ENCODE measurements around the gene ABCA4. TPM values are rescaled to one million over a fixed set of nuclear protein-coding genes. Genes with fewer than 3 reads are reported as not detected.

Gene ABCA4
- total RNA-seq, 2 experiments from 2014 or later: not detected

DNA sequence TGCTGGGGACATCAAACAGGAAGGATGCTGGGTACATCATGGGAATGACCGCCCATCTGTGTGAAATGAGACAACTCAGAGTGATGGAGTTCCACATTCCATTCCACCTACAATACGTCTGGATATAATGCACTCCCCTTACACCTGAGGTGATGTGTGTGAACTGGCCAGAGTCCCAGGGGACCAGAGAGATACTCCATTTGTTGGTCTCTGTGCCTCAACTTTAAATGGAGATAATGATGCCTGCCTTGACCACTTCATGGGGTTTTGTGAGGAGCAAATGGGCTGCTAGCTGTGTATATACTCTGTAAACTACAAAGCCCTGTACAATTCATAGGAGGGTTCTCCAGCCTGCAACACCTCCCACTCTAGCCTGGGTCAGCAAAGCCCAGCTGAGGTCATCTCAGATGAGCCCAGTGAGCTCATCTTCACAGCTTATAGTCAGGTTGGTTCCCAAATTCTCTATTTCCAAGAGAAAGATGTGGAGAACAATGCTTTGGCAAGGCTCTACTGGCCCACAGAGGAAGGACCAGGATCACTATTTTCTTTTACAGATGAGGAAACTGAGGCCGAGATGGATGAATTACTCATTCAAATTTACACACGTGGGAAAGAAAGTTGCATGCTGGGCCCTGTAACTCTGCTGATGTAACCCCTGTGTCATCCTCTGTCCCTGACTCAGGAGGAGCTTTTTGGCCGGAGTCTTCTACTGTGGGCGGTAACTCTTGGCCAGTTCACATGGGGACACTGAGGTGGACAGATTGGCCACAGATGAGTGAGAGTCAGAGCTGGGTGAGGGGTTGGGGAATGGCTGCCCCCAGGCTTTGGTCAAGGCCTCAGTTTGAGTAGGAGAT lies 106.1 kb downstream of the ABCA4 start:
- H3K9me3 Mint-ChIP-seq (ENCODE audit: insufficient read depth): no peaks in the 10 kb centered on the region
- CTCF ChIA-PET: interaction anchor here (0.9 to 3.4 kb wide), 3 partner anchors 25 to 449 kb away, joined by 3 to 19 read pairs (median 5); no protein-coding TSS in a partner anchor
- POLR2A ChIA-PET: no interaction called here
- no peak overlapping the region for H3K4me3 Mint-ChIP-seq
- no peak for ATAC-seq
- no peaks in the 10 kb centered on the region for H3K36me3 Mint-ChIP-seq (ENCODE audit: low read depth)
- peaks cover 21% of the 10 kb centered on the region for H3K4me1 Mint-ChIP-seq (ENCODE audit: low read depth)
- no peak for DNase-seq
- H3K27ac Mint-ChIP-seq: no peak overlapping the region
- peaks cover 8% of the 10 kb centered on the region for H3K27me3 Mint-ChIP-seq (ENCODE audit: low read depth)

DNA sequence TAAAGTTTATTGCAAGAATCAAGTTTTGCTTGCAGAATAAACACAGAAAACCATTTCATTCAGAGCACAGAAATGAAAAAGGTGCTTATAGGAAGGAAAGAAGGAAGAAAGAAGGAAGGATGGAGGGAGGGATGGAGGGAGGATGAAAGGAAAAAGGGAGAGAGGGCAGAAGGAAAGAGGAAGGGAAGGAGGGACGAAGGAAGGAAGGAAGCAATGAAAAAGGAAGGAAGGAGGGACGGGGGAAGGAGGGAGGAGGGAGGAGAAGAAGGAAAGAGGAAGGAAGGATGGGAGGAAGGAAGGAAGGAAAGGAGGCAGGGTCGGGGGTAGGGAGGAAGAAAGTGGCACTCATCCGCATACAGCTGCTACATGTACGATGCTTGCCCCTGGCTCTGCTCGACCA lies 106.9 kb downstream of the ABCA4 start:
- Mint-ChIP-seq H3K27me3 (ENCODE audit: low read depth) (peaks cover 8% of the 10 kb centered on the region), H3K36me3 (ENCODE audit: low read depth) (no peaks in the 10 kb centered on the region), H3K4me1 (ENCODE audit: low read depth) (peaks cover 21% of the 10 kb centered on the region), H3K27ac (no peak overlapping the region), H3K9me3 (ENCODE audit: insufficient read depth) (no peaks in the 10 kb centered on the region), H3K4me3 (no peak overlapping the region)
- POLR2A ChIA-PET: no interaction called here
- ATAC-seq: no peak
- no peak for DNase-seq
- CTCF ChIA-PET: interaction anchor here (1.6 kb wide), 1 partner anchor 25 kb away, joined by 4 read pairs; no protein-coding TSS in a partner anchor

DNA sequence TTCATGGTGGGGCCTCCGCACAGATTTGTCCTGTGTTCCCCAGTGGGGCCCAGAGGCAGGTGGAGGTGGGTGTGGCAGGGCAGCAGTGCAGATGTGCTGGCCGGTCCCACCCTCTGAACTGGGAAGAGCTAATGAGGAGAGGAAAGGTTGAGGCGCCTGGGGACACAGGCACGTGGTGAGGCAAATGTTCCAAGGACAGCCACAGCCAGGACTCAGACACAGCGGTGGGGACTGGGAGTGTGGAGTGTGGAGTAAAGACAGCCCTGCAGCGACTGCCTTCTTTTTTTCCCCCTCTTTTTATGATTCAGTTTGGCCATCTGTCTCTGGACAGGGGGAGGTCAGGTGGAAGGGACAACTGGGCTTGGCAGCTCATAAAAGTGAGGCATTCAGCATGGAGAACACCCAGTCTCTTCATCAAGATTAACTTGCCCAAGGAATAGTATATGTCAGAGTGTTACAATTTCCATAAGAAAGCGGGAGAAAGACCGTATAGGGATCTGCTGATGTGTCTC lies 107.5 kb downstream of the ABCA4 start:
- ChIA-PET CTCF (interaction anchor here (1.4 to 1.6 kb wide), 2 partner anchors 13 to 26 kb away, joined by 3 to 4 read pairs; no protein-coding TSS in a partner anchor), POLR2A (no interaction called here)
- DNase-seq (no peak), ATAC-seq (no peak)
- Mint-ChIP-seq H3K4me1 (ENCODE audit: low read depth) (peaks cover 21% of the 10 kb centered on the region), H3K9me3 (ENCODE audit: insufficient read depth) (no peaks in the 10 kb centered on the region), H3K27ac (no peak overlapping the region), H3K4me3 (no peak overlapping the region), H3K27me3 (ENCODE audit: low read depth) (peaks cover 8% of the 10 kb centered on the region), H3K36me3 (ENCODE audit: low read depth) (no peaks in the 10 kb centered on the region)

DNA sequence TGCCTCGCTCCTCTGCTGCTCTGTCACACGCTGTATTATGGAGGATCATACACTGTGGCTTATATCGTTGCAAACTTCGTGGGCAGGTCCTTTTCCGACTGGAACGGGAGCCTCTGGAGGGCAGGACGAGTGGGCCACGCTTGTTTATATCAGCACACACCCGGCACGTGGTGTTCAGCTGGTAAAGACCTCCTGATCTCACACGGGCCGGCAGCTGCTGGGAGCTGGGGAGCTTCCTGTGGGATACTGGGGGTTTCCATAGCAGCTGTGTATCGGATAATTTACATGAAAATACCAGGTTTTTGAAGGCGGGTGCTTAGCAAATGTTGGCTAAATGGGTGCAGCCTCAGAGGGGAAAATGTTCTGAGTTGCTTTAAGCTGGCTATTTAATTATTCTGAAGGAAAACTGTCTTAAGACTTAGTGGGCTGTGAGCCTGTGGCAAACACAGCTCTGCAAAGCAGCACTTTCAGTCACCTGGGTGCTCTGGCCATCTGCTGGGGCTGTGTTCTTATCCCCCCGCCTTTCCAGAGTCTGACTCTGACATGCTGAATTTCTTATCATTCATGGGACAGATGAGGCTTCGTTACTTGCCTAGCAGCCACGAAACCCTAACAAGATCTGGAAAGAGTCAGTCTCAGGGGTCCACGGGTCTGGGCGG lies 108.1 kb downstream of the ABCA4 start:
- ATAC-seq (no peak), DNase-seq (no peak)
- Mint-ChIP-seq H3K4me1 (ENCODE audit: low read depth) (peaks cover 16% of the 10 kb centered on the region), H3K27me3 (ENCODE audit: low read depth) (peaks cover 9% of the 10 kb centered on the region), H3K36me3 (ENCODE audit: low read depth) (no peaks in the 10 kb centered on the region), H3K4me3 (no peak overlapping the region), H3K9me3 (ENCODE audit: insufficient read depth) (no peaks in the 10 kb centered on the region), H3K27ac (no peak overlapping the region)
- POLR2A ChIA-PET: no interaction called here
- CTCF ChIA-PET: interaction anchor here (1.0 to 1.6 kb wide), 3 partner anchors 13 to 27 kb away, joined by 3 to 4 read pairs (median 3); no protein-coding TSS in a partner anchor

DNA sequence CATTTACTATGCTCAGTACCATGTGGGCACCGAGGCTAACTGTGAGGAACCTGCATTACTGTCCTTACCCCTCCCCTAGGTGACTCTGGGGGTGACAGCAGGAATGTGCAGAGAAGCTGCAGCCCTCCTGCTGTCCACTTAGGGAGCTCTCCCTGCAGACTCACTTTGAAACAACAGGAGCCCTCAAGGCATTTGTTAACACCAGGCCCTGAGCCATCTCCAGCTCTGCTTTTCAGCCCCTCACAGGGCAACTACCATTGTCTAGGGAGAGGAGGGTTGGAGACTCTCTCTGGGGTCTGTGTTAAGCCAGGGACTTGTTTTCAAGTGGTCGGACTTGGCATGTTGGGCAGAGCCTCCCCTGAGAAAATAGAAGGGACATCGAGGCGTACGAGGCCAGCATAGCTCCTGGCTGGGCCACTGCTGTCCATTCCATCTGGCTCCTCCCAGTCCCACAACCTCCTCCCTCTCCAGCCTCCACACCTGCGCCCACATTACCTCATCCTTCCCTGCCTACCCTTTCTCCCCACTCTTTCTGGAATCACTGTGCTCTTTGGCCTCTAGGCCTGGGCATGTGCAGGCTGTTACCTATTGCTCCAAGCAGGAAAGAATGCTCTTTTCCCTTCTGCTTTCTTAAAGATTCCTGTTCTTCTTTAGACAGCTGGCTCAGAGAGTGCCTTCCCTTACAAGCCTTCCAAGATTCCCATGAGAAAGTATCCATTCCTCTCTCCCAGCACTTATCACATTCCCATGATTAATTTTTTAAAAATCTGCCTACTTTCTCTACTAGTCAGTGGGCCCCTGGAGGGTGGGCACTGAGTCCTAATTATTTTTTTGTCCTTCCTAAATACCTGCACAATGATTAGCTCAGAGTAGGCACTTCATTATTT lies 109.0 kb downstream of the ABCA4 start:
- no peak for ATAC-seq
- Mint-ChIP-seq H3K9me3 (ENCODE audit: insufficient read depth) (no peaks in the 10 kb centered on the region), H3K27ac (no peak overlapping the region), H3K4me1 (ENCODE audit: low read depth) (peaks cover 8% of the 10 kb centered on the region), H3K36me3 (ENCODE audit: low read depth) (no peaks in the 10 kb centered on the region), H3K4me3 (no peak overlapping the region), H3K27me3 (ENCODE audit: low read depth) (peaks cover 9% of the 10 kb centered on the region)
- DNase-seq: no peak
- ChIA-PET POLR2A (interaction anchor here (0.5 kb wide), 1 partner anchor 133 kb away, joined by 3 read pairs; the partner anchor contains the start of gene DNTTIP2), CTCF (interaction anchor here (0.6 to 1.4 kb wide), 3 partner anchors 14 to 30 kb away, joined by 3 read pairs; no protein-coding TSS in a partner anchor)

DNA sequence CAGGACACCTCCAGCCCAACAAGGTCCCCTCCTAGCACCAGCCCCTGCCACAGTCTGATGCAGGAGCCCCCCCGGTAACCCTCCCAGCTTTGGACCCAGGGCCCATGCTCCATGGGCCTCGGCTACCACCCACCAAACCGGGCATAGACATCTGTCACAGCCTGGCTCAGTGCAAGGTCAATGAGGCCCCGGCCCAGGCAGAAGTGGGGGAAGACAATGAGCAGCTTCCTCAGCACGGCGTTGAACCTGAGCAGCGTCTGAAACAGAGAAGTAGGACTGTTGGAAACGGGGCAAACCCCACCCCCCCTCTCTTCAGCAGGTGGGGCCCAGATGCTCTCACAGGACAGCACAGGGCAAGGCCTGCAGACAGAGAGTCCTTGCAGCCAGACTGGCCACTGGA lies 109.8 kb downstream of the ABCA4 start:
- no peak for ATAC-seq
- CTCF ChIA-PET: interaction anchor here (0.6 kb wide), 1 partner anchor 30 kb away, joined by 3 read pairs; no protein-coding TSS in a partner anchor
- Mint-ChIP-seq H3K27me3 (ENCODE audit: low read depth) (peaks cover 9% of the 10 kb centered on the region), H3K36me3 (ENCODE audit: low read depth) (no peaks in the 10 kb centered on the region), H3K4me3 (no peak overlapping the region), H3K27ac (no peak overlapping the region), H3K9me3 (ENCODE audit: insufficient read depth) (no peaks in the 10 kb centered on the region), H3K4me1 (ENCODE audit: low read depth) (no peaks in the 10 kb centered on the region)
- POLR2A ChIA-PET: no interaction called here
- no peak for DNase-seq

DNA sequence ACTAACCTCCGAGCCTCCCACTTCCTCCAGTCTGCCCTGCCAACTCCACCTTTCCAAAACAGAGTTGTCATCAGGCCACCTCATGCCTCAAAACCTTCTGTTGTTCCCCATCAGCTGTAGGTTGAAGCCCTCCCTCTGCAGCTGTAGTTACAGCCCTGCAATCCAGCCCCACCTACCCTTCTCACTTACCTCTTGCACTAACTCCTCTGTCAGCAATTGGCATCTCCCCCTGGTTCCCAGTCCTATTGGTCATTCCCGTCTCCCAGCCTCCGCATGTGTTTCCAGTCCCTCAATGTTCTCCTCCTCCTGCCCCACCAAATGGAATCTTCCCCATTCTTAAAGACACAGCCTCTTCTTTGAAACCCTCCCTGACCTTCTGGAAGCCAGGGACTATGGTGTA lies 111.6 kb downstream of the ABCA4 start:
- POLR2A ChIA-PET: no interaction called here
- H3K4me3 Mint-ChIP-seq: no peak overlapping the region
- H3K4me1 Mint-ChIP-seq (ENCODE audit: low read depth): no peaks in the 10 kb centered on the region
- H3K9me3 Mint-ChIP-seq (ENCODE audit: insufficient read depth): no peaks in the 10 kb centered on the region
- no peak overlapping the region for H3K27ac Mint-ChIP-seq
- peaks cover 14% of the 10 kb centered on the region for H3K27me3 Mint-ChIP-seq (ENCODE audit: low read depth)
- no peak for ATAC-seq
- CTCF ChIA-PET: interaction anchor here (1.0 to 1.3 kb wide), 2 partner anchors 16 to 30 kb away, joined by 3 read pairs; no protein-coding TSS in a partner anchor
- no peak for DNase-seq
- no peaks in the 10 kb centered on the region for H3K36me3 Mint-ChIP-seq (ENCODE audit: low read depth)

DNA sequence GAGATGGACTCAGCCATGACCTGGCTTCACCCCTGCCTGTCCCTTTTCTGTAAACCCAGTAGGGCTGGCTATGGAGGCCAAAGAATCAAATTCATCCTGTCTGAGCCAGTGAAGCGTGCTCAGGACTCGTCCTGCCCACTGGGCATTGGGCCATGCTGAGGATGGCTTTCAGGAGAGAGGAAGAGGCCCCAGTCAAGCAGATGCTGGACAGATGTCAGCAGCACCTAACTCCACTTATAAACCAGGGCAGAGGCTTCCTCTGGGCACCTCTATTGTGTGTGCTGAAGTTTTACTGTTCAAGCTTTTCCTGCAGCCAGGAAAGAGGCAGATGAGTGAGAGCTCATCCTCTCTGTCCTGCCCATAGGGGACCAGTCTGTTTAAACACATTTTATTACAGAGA lies 114.3 kb downstream of the ABCA4 start:
- Mint-ChIP-seq H3K9me3 (ENCODE audit: insufficient read depth) (no peaks in the 10 kb centered on the region), H3K36me3 (ENCODE audit: low read depth) (no peaks in the 10 kb centered on the region), H3K27ac (no peak overlapping the region), H3K27me3 (ENCODE audit: low read depth) (peaks cover 12% of the 10 kb centered on the region), H3K4me3 (no peak overlapping the region), H3K4me1 (ENCODE audit: low read depth) (no peaks in the 10 kb centered on the region)
- ChIA-PET POLR2A (no interaction called here), CTCF (no interaction called here)
- ATAC-seq: no peak
- no peak for DNase-seq

DNA sequence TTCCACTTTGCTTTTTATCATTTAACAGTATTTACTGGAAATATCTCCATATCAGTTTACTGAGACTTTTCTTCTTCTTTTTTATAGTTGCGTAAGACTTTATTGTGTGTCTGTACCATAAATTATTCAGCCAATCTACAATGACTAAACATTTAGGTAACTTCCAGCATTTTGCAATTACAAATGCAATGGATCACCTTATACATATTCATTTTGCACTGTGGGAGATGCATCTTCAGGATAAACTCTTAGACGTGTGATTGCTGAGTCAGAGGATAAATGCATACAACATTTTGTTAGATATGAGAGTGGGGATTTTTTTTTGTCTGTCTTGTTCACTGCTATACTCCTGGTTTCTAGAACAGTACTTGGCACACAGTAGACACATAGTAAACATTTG lies 116.0 kb downstream of the ABCA4 start:
- H3K4me3 Mint-ChIP-seq: no peak overlapping the region
- no peak overlapping the region for H3K27ac Mint-ChIP-seq
- no peaks in the 10 kb centered on the region for H3K36me3 Mint-ChIP-seq (ENCODE audit: low read depth)
- DNase-seq (no peak), ATAC-seq (no peak)
- ChIA-PET POLR2A (no interaction called here), CTCF (no interaction called here)
- H3K4me1 Mint-ChIP-seq (ENCODE audit: low read depth): no peaks in the 10 kb centered on the region
- H3K9me3 Mint-ChIP-seq (ENCODE audit: insufficient read depth): no peaks in the 10 kb centered on the region
- peaks cover 12% of the 10 kb centered on the region for H3K27me3 Mint-ChIP-seq (ENCODE audit: low read depth)

DNA sequence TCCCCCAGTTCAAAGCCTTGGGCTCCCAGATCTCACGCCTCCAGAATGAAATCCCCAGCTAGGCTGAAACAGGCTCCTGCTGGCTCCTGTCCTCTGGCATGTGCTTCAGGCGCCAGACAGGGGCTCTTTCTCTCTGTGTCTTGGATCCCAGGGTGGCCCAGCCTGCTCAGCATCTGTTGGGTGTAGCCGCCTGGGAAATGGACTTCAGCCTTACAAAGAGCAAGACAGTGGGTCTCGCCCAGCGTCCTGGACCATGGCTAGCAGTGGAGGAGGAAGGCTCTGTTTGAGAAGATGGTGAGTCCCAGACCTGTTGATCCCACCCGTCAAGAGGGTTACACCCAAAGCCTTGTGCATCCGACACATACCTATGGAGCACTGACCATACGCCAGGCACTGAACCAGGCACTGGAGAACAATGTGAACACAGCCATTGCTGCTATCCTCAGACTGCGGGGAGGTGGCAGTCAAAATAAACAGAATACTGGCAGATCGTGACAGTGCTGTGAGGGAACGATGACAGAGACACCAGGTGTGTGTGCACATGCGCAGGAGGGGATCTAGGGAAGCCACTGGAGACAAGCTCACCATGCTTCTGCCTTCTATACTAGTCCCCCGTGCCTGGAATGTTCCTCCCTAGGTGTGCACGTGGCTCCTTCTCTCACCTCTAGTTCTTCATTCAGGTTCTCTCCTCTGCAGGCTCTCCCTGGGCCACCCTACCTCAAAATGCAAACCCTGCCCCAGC lies 118.7 kb downstream of the ABCA4 start:
- POLR2A ChIA-PET: no interaction called here
- no peaks in the 10 kb centered on the region for H3K9me3 Mint-ChIP-seq (ENCODE audit: insufficient read depth)
- no peak overlapping the region for H3K4me3 Mint-ChIP-seq
- no peak overlapping the region for H3K27ac Mint-ChIP-seq
- no peaks in the 10 kb centered on the region for H3K4me1 Mint-ChIP-seq (ENCODE audit: low read depth)
- no peak for DNase-seq
- no peaks in the 10 kb centered on the region for H3K36me3 Mint-ChIP-seq (ENCODE audit: low read depth)
- H3K27me3 Mint-ChIP-seq (ENCODE audit: low read depth): peaks cover 10% of the 10 kb centered on the region
- CTCF ChIA-PET: no interaction called here
- ATAC-seq: no peak
